GM21360 (cell line): ENCODE measurements around the gene SPDYE2.
"Not testable (repeated sequence)": the region's sequence is repeated elsewhere in the genome, so short reads cannot be mapped to it uniquely, and the experiment has no call there.

Experiments
- ATAC-seq: cut with Tn5 transposase; IDR thresholded peaks from one replicate; pipeline ENCODE4 v1.9.1; 2021; ENCODE audit warnings: mild to moderate bottlenecking, moderate library complexity; ENCODE audit not compliant: unreplicated experiment

Gene SPDYE2, protein sequence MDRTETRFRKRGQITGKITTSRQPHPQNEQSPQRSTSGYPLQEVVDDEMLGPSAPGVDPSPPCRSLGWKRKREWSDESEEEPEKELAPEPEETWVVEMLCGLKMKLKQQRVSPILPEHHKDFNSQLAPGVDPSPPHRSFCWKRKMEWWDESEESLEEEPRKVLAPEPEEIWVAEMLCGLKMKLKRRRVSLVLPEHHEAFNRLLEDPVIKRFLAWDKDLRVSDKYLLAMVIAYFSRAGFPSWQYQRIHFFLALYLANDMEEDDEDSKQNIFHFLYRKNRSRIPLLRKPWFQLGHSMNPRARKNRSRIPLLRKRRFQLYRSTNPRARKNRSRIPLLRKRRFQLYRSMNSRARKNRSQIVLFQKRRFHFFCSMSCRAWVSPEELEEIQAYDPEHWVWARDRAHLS

GRCh38 chr7:102550808-102551422, at the start of gene SPDYE2:
Gene SPDYE2, plus strand, starts transcription at chr7:102551226. Its CDS starts 2,030 bp downstream, at chr7:102553256.
- ATAC-seq = not testable (repeated sequence)

- not testable (repeated sequence) for ATAC-seq
Observed at GRCh38 chr7:102503141-102503540, 47.9 kb upstream of the SPDYE2 start.

GRCh38 chr7:102505298-102506185, 45.5 kb upstream of the SPDYE2 start:
- not testable (repeated sequence) for ATAC-seq

DNA sequence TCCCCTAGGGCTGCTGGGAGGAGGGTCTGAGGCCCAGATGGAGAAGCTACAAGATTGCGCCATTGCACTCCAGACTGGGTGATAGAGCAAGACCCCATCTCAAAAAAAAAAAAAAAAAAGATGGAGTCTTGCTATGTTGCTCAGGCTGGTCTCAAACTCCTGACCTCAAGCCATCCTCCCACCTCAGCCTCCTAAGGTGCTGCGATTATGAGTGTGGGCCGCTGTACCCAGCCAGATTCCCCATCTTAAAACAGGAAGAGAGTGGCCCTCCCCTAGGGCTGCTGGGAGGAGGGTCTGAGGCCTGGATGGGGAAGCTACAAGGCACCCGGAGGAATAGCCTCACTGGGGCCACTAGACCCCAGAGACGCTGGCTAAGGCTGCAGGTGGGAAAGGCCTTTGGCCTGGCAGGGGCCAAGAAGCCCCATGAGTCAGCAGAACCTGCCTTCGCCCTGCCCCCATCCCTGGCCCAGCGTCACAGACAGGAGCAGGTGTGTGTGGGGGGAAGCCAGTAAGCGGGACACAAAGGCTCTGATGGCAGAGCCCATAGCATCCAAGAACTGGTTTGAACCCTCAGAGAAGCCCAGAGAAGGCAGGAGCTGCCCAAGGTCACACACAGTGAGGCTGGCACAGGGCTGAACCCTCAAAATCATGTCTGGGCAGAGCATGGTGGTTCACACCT, 43.5 kb upstream of the SPDYE2 start:
- ATAC-seq = not testable (repeated sequence)

GRCh38 chr7:102510575-102510974, 40.5 kb upstream of the SPDYE2 start:
- not testable (repeated sequence) for ATAC-seq

DNA sequence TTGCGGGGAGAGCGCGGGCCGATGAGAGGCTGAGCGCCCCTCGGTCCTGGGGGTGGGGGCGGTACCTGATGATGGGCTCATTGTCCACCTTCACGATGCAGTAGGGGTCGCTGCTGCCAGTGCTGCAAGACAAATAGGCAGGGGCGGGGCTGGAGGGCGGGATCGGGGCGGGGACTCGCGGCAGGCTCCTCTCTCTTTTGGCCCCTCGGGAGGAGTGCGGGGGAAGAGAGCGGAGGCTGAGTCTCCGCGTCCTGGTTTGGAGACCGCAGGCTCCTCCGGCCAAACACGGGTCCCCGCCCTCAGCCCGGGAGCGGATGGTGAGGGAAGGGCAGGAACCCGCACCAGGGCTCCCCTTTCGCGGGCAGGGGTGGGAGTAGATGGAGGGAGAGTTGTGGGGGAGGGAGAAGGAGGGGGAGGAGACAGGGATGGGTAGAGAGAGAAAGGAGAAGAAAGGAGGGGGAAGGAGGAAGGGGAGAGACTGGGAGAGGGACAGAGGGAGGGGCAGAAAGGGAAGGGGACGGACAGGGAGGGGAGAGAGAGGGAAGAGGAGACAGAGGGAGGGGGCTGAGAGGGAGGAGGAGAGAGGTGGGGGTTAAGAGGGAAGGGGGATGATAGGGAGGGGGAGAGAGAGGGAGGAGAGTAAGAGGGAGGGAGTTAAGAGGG, 39.0 kb upstream of the SPDYE2 start:
- ATAC-seq = peak; percentile 40

GRCh38 chr7:102512642-102513221, 38.3 kb upstream of the SPDYE2 start:
- ATAC-seq = not testable (repeated sequence)

DNA sequence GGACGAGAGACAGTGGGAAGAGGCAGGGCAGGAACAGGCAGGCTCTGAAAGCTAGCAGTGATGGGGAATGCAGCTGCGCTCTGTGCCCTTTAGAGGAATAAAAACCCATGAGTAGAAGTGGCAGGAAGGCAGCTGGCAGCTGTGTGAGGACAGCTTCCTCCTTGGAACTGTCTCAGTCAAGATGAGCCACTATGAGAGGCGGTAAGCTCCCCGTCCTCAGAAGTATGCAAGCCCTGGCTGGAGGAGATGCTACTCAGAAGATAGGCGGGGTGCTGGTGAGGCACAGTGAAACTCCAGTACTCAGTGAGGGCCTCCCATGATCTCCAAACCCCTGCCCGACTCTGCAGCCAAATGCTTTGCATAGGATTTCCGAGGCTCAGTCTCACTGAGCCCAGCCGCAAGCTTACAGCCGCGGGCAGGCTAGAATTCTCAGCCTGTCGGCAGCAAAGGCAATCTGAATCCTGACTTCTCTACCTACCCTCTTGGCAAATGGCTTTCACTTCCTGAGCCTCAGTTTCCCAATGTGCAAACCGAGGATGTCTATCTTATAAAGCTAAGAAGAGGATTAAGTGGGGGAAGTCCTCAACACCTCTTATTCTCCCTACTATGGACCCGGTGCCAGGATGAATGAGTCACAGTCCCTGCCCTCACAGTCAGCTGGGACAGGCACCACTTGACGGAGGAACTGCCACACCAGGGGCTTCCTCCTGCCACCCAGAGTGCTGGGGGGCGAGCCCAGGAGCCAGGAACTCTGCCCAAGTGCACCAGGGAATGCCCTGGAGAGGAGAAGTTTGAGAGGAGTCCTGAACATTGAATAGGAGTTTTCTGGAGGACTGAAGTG, 35.9 kb upstream of the SPDYE2 start:
- ATAC-seq = peak; percentile 48

DNA sequence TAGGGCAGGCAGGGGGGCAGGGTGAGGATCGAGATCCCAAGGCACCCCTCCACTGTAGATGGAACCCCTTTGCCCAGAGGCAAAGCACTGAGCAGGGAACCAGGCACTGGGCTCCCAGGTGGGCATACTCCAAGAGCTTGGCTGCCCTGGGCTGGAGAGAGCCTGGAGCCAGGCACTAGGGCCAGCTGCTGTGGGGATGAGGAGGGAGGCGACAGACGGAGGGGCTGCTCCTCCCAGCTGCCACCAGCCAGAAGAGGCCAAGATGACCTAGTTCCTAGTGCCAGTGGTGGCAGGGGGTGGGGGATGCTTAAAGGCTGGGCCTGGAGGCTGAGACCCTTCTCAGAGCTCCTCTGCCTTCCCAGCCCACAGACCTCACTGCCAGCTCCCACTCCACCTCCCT, 35.1 kb upstream of the SPDYE2 start:
- ATAC-seq = not testable (repeated sequence)

DNA sequence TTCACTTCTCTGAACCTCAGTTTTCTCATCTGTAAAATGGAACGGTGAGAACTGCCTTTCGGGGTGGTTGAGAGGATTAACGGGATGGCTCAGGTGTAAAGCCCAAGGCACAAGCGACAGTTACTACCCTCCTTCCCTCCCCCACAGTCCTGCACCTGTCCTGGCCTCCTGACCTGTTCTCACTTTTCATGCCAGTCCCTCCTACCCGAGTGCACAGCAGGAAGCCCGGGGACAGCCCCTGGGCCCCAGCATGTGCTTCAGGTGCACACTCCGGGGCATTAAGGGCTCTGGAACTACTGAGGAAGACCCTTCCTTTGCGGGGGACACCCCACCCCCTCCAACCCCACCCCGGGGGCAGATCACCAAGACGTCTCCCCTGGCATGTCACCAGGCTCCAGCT, 34.1 kb upstream of the SPDYE2 start:
- ATAC-seq = not testable (repeated sequence)

- peak; percentile 73 for ATAC-seq
Observed at GRCh38 chr7:102517550-102518147, 33.4 kb upstream of the SPDYE2 start, which contains the start of gene RASA4B. Gene RASA4B, minus strand, starts transcription at chr7:102517777. Its CDS starts 67 bp downstream, at chr7:102517710.

GRCh38 chr7:102520797-102521196, 30.2 kb upstream of the SPDYE2 start:
- ATAC-seq = not testable (repeated sequence)

- ATAC-seq = not testable (repeated sequence)
Observed at GRCh38 chr7:102524803-102525202, 26.2 kb upstream of the SPDYE2 start.

DNA sequence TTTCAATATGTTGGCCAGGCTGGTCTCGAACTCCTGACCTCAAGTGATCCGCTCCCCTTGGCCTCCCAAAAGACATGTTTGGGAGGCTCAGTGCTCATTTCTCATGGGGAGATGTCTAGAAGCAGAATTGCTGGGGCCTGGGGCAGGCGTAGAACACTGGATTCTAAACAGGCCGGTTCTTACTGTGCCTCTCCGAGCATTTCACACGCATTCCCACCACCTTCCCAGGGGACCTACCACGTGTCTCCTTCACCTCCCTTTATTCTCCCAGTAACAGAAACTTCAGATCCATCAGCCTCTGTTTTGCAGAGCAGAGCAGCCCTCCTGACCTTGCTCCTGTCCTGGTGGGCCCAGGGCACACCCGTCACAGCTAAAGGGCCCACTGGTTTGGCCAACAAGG, 23.8 kb upstream of the SPDYE2 start:
- not testable (repeated sequence) for ATAC-seq

- ATAC-seq = not testable (repeated sequence)
Observed at GRCh38 chr7:102527822-102528793, 22.9 kb upstream of the SPDYE2 start.

DNA sequence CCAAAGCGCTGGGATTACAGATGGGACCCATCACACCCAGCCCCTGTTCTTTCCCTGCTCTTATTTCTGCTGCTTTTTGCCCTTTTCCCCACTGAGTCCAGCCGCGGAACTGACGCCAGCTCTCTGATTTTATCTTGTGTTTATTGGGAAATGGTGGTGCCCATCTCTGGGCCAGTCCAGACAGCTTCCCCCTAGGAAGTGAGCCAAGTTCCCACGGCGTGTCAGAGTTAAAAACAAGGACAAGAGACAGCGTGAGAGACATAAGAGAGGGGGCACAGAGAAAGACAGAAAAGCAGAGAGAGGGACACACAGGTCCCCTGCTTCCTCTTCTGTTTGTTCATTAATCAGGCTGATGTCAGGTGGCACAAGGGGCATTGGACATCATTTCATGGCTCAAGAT, 19.4 kb upstream of the SPDYE2 start:
- ATAC-seq = not testable (repeated sequence)

GRCh38 chr7:102532127-102532526, 18.9 kb upstream of the SPDYE2 start:
- not testable (repeated sequence) for ATAC-seq
